Brain microvascular endothelial cell (primary cell): ENCODE results near the gene CHAT.
A peak's percentile ranks its signal among the peaks of the same experiment; 100 is the strongest.

Experiments
- DNase-seq: peaks from one replicate; pipeline ENCODE4 v3.0.0-alpha.2; 2020
- H3K27ac ChIP-seq: fragments of 250-450 bp; sonication (Bioruptor Pico); 2 replicates; pipeline ENCODE4 v1.5.1; 2020; ENCODE audit warnings: mild to moderate bottlenecking, moderate library complexity
- H3K27me3 ChIP-seq: fragments of 250-450 bp; sonication (Bioruptor Pico); replicated peaks from 2 replicates; pipeline ENCODE4 v1.5.1; 2020; ENCODE audit warnings: mild to moderate bottlenecking
- H3K36me3 ChIP-seq: fragments of 250-450 bp; sonication (Bioruptor Pico); replicated peaks from 2 replicates; pipeline ENCODE4 v1.5.1; 2020; ENCODE audit warnings: mild to moderate bottlenecking
- H3K4me3 ChIP-seq: 2 replicates; pipeline ENCODE4 v1.5.1; 2011; ENCODE audit warnings: low read depth, mild to moderate bottlenecking, control low read depth, low read length, moderate library complexity
- CTCF ChIP-seq: IDR thresholded peaks from 2 replicates; pipeline ENCODE4 v1.5.1; 2011; ENCODE audit warnings: low read depth, mild to moderate bottlenecking, moderate library complexity, low read length, control low read depth, inconsistent platforms; ENCODE audit errors: missing control alignments
- in situ Hi-C: cut with HindIII; loops from 2 replicates; pipeline ENCODE4 v1.10.0; 2017; ENCODE audit warnings: low sequenced_read_pairs, low pct_ligation_motif_present

CHAT gene

DNA sequence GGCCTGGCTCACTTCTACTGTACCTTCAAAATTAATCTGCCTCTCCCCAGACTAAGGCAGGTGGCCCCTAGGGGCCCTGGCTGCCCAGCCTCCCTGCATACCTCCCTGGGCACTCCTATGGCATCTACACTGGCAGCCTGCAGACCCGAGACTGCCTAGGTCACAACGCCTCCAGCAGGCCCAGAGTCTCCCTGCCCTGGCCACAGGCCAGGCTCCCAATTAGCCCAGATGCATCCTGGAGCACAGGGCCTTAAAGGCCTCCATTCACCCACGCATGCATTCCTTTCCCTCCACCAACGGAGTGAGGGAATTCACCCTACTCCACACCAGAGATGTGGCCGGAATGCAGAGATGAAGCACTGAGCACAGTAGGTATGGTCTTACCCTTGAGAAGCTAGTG, 1.9 kb downstream of the CHAT start:
- H3K27me3 ChIP-seq = peaks cover 65% of the 10 kb centered on the region
- no peak overlapping the region for H3K4me3 ChIP-seq
- H3K27ac ChIP-seq = no peak overlapping the region
- TF ChIP-seq CTCF = no peak
- DNase-seq = no peak
- H3K36me3 ChIP-seq = no peaks in the 10 kb centered on the region
- in situ Hi-C loops = no loop called here

DNA sequence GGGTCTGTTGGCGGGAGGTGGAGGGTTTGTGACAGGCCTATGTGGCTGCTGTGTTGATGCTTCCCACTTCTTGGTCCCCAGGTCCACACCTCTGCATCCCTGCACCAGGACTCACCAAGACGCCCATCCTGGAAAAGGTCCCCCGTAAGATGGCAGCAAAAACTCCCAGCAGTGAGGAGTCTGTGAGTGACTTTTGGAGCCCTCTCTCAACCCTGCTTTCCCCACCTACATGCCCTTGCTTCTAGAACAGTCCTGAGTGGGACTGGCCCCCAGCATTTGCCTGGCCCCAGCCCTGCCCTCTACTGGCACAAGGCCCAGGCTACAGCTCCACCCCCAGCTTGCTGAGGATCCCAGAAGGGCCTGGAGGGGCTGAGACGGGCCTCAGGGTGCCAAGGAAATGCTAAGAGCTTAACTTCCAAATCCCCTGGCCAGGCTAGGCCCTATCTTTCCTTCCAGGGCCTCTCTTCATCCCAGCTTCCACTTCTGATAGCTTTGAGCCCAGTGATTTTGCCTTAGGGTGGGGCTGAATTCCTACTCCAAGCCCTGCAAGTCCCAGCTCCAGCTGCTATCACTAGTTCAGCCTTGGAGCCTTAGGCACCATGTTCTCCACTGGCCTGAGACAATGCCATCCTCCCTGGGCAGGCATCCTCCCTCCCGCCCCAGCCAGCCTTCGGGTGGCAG, 2.7 kb downstream of the CHAT start:
- Histone ChIP-seq H3K36me3 (no peaks in the 10 kb centered on the region), H3K27me3 (peaks cover 56% of the 10 kb centered on the region)
- TF ChIP-seq CTCF = no peak

GRCh38 chr10:49617121-49618020, 3.5 kb downstream of the CHAT start:
- Histone ChIP-seq H3K27ac (no peak overlapping the region), H3K4me3 (no peak overlapping the region), H3K27me3 (peaks cover 48% of the 10 kb centered on the region), H3K36me3 (no peaks in the 10 kb centered on the region)
- no peak for DNase-seq
- in situ Hi-C loops = no loop called here
- no peak for TF ChIP-seq CTCF

More for the DNA sequence above, 2.7 kb downstream of the CHAT start:
- Histone ChIP-seq H3K4me3 (no peak overlapping the region), H3K27ac (no peak overlapping the region)
- in situ Hi-C loops = no loop called here
- DNase-seq = no peak

GRCh38 chr10:49618821-49619220, 5.0 kb downstream of the CHAT start:
- no peak for DNase-seq
- peaks cover 34% of the 10 kb centered on the region for H3K27me3 ChIP-seq
- in situ Hi-C loops = no loop called here
- no peak for TF ChIP-seq CTCF
- no peak overlapping the region for H3K27ac ChIP-seq
- no peaks in the 10 kb centered on the region for H3K36me3 ChIP-seq
- H3K4me3 ChIP-seq = no peak overlapping the region

- Histone ChIP-seq H3K4me3 (no peak overlapping the region), H3K27me3 (peaks cover 29% of the 10 kb centered on the region)
These were observed 5.8 kb downstream of the CHAT start for GRCh38 chr10:49619613-49620012.

More at GRCh38 chr10:49619613-49620012, 5.8 kb downstream of the CHAT start:
- Histone ChIP-seq H3K27ac (no peak overlapping the region), H3K36me3 (no peaks in the 10 kb centered on the region)
- in situ Hi-C loops = no loop called here
- TF ChIP-seq CTCF = peak; percentile 28
- no peak for DNase-seq
